ENCODE measurements around the gene SETBP1. TPM values are rescaled to one million over a fixed set of nuclear protein-coding genes. Genes with fewer than 3 reads are reported as not detected.

Gene SETBP1
- total RNA-seq, 1 donor from 2014 or later, result 25.8 TPM

- Histone ChIP-seq H3K4me3 (no peak overlapping the region), H3K4me1 (peaks cover 18% of the 10 kb centered on the region), H3K9me3 (no peaks in the 10 kb centered on the region), H3K36me3 (no peaks in the 10 kb centered on the region), H3K27ac (no peak overlapping the region), H3K27me3 (ENCODE audit: low read depth) (no peaks in the 10 kb centered on the region)
- TF ChIP-seq CTCF (IDR thresholded peaks at IDR 0.05), result no peak
- no peak for ATAC-seq
- intact Hi-C loops (cut with DNase I), result no loop called here
- no peak for DNase-seq
These were observed 428.1 kb downstream of the SETBP1 start for GRCh38 chr18:45108754-45109153.

GRCh38 chr18:45109271-45109670 lies 428.6 kb downstream of the SETBP1 start:
- intact Hi-C loops (cut with DNase I), result no loop called here
- no peak for TF ChIP-seq CTCF (IDR thresholded peaks at IDR 0.05)

GRCh38 chr18:45109706-45110105 lies 429.0 kb downstream of the SETBP1 start:
- H3K27ac ChIP-seq, result no peak overlapping the region
- DNase-seq, result no peak
- intact Hi-C loops (cut with DNase I), result no loop called here
- no peaks in the 10 kb centered on the region for H3K9me3 ChIP-seq
- peaks cover 12% of the 10 kb centered on the region for H3K4me1 ChIP-seq
- TF ChIP-seq CTCF (IDR thresholded peaks at IDR 0.05), result no peak
- no peaks in the 10 kb centered on the region for H3K36me3 ChIP-seq
- no peak overlapping the region for H3K4me3 ChIP-seq
- H3K27me3 ChIP-seq (ENCODE audit: low read depth), result no peaks in the 10 kb centered on the region
- ATAC-seq, result no peak

More at GRCh38 chr18:45109271-45109670, 428.6 kb downstream of the SETBP1 start:
- Histone ChIP-seq H3K27me3 (ENCODE audit: low read depth) (no peaks in the 10 kb centered on the region), H3K36me3 (no peaks in the 10 kb centered on the region), H3K9me3 (no peaks in the 10 kb centered on the region), H3K4me1 (peaks cover 14% of the 10 kb centered on the region), H3K4me3 (no peak overlapping the region), H3K27ac (no peak overlapping the region)
- ATAC-seq (no peak), DNase-seq (no peak)

- Histone ChIP-seq H3K36me3 (no peaks in the 10 kb centered on the region), H3K27ac (no peak overlapping the region), H3K4me3 (no peak overlapping the region), H3K4me1 (peaks cover 7% of the 10 kb centered on the region), H3K9me3 (no peaks in the 10 kb centered on the region), H3K27me3 (ENCODE audit: low read depth) (no peaks in the 10 kb centered on the region)
- ATAC-seq, result no peak
- DNase-seq, result no peak
- TF ChIP-seq CTCF (IDR thresholded peaks at IDR 0.05), result no peak
- intact Hi-C loops (cut with DNase I), result no loop called here
These were observed 430.2 kb downstream of the SETBP1 start for GRCh38 chr18:45110577-45111501.

- TF ChIP-seq CTCF (IDR thresholded peaks at IDR 0.05), result no peak
- Histone ChIP-seq H3K27ac (no peak overlapping the region), H3K9me3 (no peaks in the 10 kb centered on the region), H3K4me1 (peaks cover under 1% of the 10 kb centered on the region), H3K4me3 (no peak overlapping the region), H3K36me3 (no peaks in the 10 kb centered on the region), H3K27me3 (ENCODE audit: low read depth) (no peaks in the 10 kb centered on the region)
- intact Hi-C loops (cut with DNase I), result no loop called here
- ATAC-seq (no peak), DNase-seq (no peak)
These were observed 430.8 kb downstream of the SETBP1 start for GRCh38 chr18:45111502-45111848.

Data from lower lobe of right lung (tissue), 2 donors.